C4-2B (cell line): ENCODE measurements around the gene FOSB.

Source experiments
- H3K27ac ChIP-seq: fragments of 450-650 bp; 2 replicates; pipeline ENCODE4 v1.5.1; 2017
- CTCF ChIP-seq: fragments of 450-650 bp; conservative IDR thresholded peaks from 2 replicates; pipeline ENCODE4 v1.5.1; 2017; ENCODE audit warnings: mild to moderate bottlenecking
- ZFX ChIP-seq: fragments of 450-650 bp; IDR thresholded peaks from 2 replicates; pipeline ENCODE4 v1.6.1; 2017

Gene FOSB

DNA sequence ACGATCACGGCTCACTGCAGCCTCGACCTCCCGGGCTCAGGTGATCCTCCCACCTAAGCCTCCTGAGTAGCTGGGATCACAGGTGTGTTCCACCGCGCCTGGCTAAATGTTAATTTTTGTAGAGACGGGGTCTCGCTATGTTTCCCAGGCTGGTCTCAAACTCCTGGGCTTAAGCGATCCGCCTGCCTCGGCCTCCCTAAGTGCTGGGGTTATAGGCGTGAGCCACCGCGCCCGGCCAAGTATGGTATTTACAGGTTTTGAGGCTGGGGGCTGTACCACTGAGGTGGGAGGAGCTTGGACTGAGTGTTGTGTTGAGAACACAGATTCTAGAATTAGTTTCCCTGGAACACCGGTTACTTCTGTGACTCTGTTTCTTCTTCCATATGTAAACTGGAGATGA, 30.0 kb downstream of the FOSB start:
- TF ChIP-seq ZFX (no peak), CTCF (no peak)
- no peak overlapping the region for H3K27ac ChIP-seq

DNA sequence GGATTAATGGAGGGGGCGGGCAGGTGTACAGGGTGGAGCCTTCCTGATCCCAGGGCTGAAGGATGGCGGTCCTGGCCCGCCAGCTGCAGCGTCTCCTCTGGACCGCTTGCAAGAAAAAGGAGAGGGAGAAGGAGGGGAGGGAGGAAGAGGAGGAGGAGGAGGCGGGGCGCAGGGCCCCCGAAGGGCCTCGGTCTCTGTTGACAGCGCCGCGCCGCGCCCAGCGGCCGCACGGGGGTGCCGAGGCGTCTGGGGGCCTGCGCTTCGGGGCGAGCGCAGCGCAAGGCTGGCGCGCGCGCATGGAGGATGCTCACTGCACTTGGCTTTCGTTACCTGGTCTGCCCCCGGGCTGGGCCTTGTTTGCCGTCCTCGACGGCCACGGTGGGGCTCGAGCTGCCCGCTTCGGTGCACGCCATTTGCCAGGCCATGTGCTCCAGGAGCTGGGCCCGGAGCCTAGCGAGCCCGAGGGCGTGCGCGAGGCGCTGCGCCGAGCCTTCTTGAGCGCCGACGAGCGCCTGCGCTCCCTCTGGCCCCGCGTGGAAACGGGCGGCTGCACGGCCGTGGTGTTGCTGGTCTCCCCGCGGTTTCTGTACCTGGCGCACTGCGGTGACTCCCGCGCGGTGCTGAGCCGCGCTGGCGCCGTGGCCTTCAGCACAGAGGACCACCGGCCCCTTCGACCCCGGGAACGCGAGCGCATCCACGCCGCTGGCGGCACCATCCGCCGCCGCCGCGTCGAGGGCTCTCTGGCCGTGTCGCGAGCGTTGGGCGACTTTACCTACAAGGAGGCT, 30.8 kb downstream of the FOSB start, which contains the start of gene PPM1N:
Gene PPM1N (plus strand): TSS at position 33 of the 785 bp plus-strand sequence. CDS start 30 bp downstream, at position 63.
- TF ChIP-seq CTCF (no peak), ZFX (no peak)
- H3K27ac ChIP-seq = no peak within 1 kb of the TSS

DNA sequence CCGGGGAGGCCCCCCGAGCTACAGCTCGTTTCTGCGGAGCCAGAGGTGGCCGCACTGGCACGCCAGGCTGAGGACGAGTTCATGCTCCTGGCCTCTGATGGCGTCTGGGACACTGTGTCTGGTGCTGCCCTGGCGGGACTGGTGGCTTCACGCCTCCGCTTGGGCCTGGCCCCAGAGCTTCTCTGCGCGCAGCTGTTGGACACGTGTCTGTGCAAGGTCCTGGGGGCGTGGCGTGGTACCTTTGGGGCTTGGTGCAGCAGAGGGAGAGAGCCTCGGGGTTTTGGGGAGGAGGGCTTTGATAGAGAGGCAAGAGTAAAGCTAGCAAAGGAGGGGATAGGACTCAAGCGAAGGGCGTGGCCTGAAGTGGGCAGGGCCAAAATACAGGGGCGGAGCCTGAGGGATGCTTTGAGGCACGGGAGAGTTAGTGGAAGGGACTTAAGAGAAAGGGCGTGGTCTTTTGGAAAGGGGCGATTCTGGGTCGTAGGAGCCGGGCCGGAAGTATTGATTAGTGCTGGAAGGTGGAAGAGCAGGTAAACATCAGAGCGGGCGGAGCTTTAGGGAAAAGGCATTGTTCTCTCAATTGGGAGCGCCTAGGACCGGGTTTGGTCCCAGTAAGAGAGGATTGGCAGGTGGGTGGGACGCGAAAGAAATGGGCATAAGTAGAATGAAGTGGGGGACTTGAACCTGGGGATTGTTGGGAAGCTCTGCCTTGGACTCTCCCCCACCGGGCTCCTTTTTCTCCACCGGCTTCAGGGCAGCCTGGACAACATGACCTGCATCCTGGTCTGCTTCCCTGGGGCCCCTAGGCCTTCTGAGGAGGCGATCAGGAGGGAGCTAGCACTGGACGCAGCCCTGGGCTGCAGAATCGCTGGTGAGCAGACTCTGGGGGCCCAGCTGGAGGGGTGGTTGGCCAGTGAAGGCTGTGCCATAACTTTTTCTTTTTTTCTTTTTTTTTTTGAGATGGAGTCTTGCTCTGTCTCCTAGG, 31.7 kb downstream of the FOSB start:
- no peak overlapping the region for H3K27ac ChIP-seq
- TF ChIP-seq ZFX (no peak), CTCF (no peak)

DNA sequence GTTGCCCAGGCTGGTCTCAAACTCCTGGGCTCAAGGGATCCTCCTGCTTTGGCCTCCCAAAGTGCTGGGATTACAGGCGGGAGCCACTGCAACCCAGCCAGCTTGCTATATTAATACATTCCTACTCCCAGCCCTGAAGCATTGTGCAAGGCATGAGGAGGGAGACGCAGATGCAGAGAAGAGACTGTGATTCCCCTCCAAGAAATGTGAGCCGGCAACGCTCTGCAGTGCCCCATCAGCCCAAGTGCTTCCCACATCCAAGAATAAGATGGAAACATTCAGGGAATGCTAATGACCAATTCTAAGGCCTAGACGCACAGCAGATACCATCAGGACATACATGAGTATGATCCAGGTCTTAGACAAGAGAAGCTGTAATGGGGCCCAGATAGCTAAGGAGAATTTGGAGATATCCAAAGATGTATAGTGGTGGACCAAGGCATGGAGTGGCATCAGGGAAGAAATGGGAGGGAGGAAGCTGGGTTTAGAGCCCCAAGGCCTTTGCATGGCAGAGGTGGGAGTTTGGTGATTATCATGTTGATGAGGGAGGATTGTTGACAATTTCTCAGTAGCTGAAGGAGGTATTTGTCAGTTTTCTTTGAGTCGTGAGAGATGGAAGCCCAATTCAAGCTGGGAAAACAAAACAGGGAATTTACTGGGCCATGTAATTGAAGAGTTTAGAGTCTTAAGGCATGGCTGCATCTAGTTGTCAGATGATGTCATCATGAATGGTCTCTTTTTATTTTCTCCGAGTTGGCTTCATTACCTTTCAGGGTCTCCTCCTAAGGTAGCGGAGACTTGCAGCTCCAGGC, 33.3 kb downstream of the FOSB start:
- no peak for TF ChIP-seq CTCF
- no peak for TF ChIP-seq ZFX
- no peak overlapping the region for H3K27ac ChIP-seq

- H3K27ac ChIP-seq = no peak overlapping the region
- TF ChIP-seq ZFX = no peak
- TF ChIP-seq CTCF = no peak
Observed at GRCh38 chr19:45501730-45502014, 33.9 kb downstream of the FOSB start.

GRCh38 chr19:45502111-45502510, 34.3 kb downstream of the FOSB start:
- no peak overlapping the region for H3K27ac ChIP-seq
- TF ChIP-seq CTCF = no peak
- TF ChIP-seq ZFX = no peak
